ENCODE measurements around the gene HSPH1.

The HSPH1 gene

GRCh38 chr13:31175847-31176532 is 14.3 kb upstream of the HSPH1 start:
- FAIRE-seq: no peak

- FAIRE-seq: no peak
Observed at GRCh38 chr13:31174018-31174417, 12.3 kb upstream of the HSPH1 start.

- FAIRE-seq: no peak
Observed at GRCh38 chr13:31172535-31172934, 10.8 kb upstream of the HSPH1 start.

GRCh38 chr13:31172001-31172400 is 10.3 kb upstream of the HSPH1 start:
- FAIRE-seq: no peak

GRCh38 chr13:31168736-31169135 is 7.0 kb upstream of the HSPH1 start:
- FAIRE-seq: no peak

- FAIRE-seq: no peak
Observed at GRCh38 chr13:31168166-31168565, 6.5 kb upstream of the HSPH1 start.

GRCh38 chr13:31167490-31167889 is 5.8 kb upstream of the HSPH1 start:
- no peak for FAIRE-seq

- FAIRE-seq: no peak
Observed at GRCh38 chr13:31166591-31166990, 4.9 kb upstream of the HSPH1 start.

- peak; percentile 68 for FAIRE-seq
Observed at GRCh38 chr13:31162151-31163008, 676 bp upstream of the HSPH1 start.

GRCh38 chr13:31160857-31161556 is 697 bp downstream of the HSPH1 start:
- FAIRE-seq: no peak

- no peak for FAIRE-seq
Observed at GRCh38 chr13:31159306-31159705, 2.4 kb downstream of the HSPH1 start.

- FAIRE-seq: no peak
Observed at GRCh38 chr13:31154939-31155338, 6.8 kb downstream of the HSPH1 start.

GRCh38 chr13:31151837-31152236 is 9.9 kb downstream of the HSPH1 start:
- FAIRE-seq: no peak

- no peak for FAIRE-seq
Observed at GRCh38 chr13:31150315-31150985, 11.3 kb downstream of the HSPH1 start.

- FAIRE-seq: no peak
Observed at GRCh38 chr13:31149604-31150003, 12.1 kb downstream of the HSPH1 start.

- no peak for FAIRE-seq
Observed at GRCh38 chr13:31145417-31145816, 16.3 kb downstream of the HSPH1 start.

- no peak for FAIRE-seq
Observed at GRCh38 chr13:31138515-31138914, 23.2 kb downstream of the HSPH1 start.

GRCh38 chr13:31136724-31137123 is 25.0 kb downstream of the HSPH1 start:
- no peak for FAIRE-seq

- FAIRE-seq: no peak
Observed at GRCh38 chr13:31134039-31134711, 27.5 kb downstream of the HSPH1 start.

GRCh38 chr13:31133621-31134020 is 28.1 kb downstream of the HSPH1 start:
- FAIRE-seq: no peak

GRCh38 chr13:31131470-31131961 is 30.2 kb downstream of the HSPH1 start:
- no peak for FAIRE-seq

- FAIRE-seq: no peak
Observed at GRCh38 chr13:31129419-31129818, 32.3 kb downstream of the HSPH1 start.
